K562 (cell line): ENCODE results near the gene SLC22A4. TPM values are rescaled to one million over a fixed set of nuclear protein-coding genes. Genes with fewer than 3 reads are reported as not detected.

Experiments used
- ARID3B ChIP-seq: fragments of 250-450 bp; sonication (Bioruptor Pico); IDR thresholded peaks from 2 replicates; pipeline ENCODE4 v1.4.0; 2020; ENCODE audit warnings: borderline replicate concordance
- ARID4B ChIP-seq: sonication (generic); formaldehyde crosslinking; IDR thresholded peaks from 2 replicates; pipeline ENCODE4 v1.8.0; 2022; ENCODE audit warnings: mild to moderate bottlenecking, missing genetic modification reagents
- ETV1 ChIP-seq: fragments of 450-650 bp; conservative IDR thresholded peaks from 2 replicates; pipeline ENCODE4 v1.6.1; 2016; ENCODE audit warnings: missing genetic modification characterization, control low read depth, low read depth, missing compliant biosample characterization
- JUN ChIP-seq, 2 experiments: sonication (generic) in 1 of 2; formaldehyde crosslinking in 1 of 2; IDR thresholded peaks; 2 replicates each; pipeline versions ENCODE4 v1.6.1 to v1.8.0; 2012 to 2022; ENCODE audit warnings: borderline replicate concordance in 2 of 2, mild to moderate bottlenecking in 2 of 2, improper control_type of control experiment in 1 of 2, low read depth in 1 of 2, low read length in 1 of 2, missing genetic modification reagents in 1 of 2
- WHSC1 ChIP-seq: IDR thresholded peaks from one replicate; pipeline ENCODE4 v1.6.1; 2012; ENCODE audit warnings: low read length, control low read depth, inconsistent platforms
- ZC3H8 ChIP-seq: fragments of 450-650 bp; IDR thresholded peaks from 2 replicates; pipeline ENCODE4 v1.6.1; 2017
- polyA plus RNA-seq, 8 experiments: library from polyadenylated mRNA; depleted of rRNA in 4 of 8; stranded (reverse) in 5 of 8; unstranded in 3 of 8; fragments of >200 nt; fragmentation: Nextera tagmentation in 2 of 8; fragmentation: Illumina TruSeq in 1 of 8; extraction: Ambion mirVana in 2 of 8; extraction: Trizol in 1 of 8; gene quantifications; 2 replicates each; pipeline versions ENCODE4 v1.2.1 to v1.2.3, GENCODE V29; 2011 to 2014; ENCODE audit warnings: inconsistent platforms in 1 of 8, missing spikeins in 1 of 8
- total RNA-seq, 7 experiments: library from RNA; depleted of rRNA in 6 of 7; stranded (reverse); fragments of >200 nt in 6 of 7; fragmentation: Illumina TruSeq in 2 of 7; extraction: Trizol in 2 of 7; gene quantifications; 2 replicates each; pipeline versions ENCODE4 v1.2.1 to v1.2.3, GENCODE V29; 2011 to 2021; ENCODE audit warnings: low replicate concordance in 1 of 7

Gene SLC22A4
- total and polyA plus RNA-seq, 9 of the 15 experiments (the other 6 are each of a cell fraction or from before 2014, with no cell fraction given) = 2.7 to 9.5 (median 6.2) TPM

GRCh38 chr5:132386644-132387286, 92.6 kb downstream of the SLC22A4 start (continued):
- TF ChIP-seq ARID4B (0 out of 2 replicates have a peak, but pooled peaks have one; percentile 45), ZC3H8 (no peak), WHSC1 (no peak), JUN (IDR thresholded peaks at IDR 0.05; ENCODE audit: borderline replicate concordance, low read depth, low read length) (no peak), JUN (CRISPR knock-in tag; IDR thresholded peaks at IDR 0.05; ENCODE audit: borderline replicate concordance) (no peak), ETV1 (tag) (peak; percentile 68), ARID3B (CRISPR knock-in tag) (no peak)
